Stomach (tissue), 9 donors: ENCODE results near the gene ELF4. TPM values are rescaled to one million over a fixed set of nuclear protein-coding genes. Genes with fewer than 3 reads are reported as not detected.

Experiments used
- DNase-seq, 2 donors: peaks; one replicate each; pipeline versions ENCODE4 v3.0.0 to v3.0.0-alpha.2; 2013 to 2019
- H3K27ac ChIP-seq, 5 donors: fragments of 200-600 bp in 4 of 5; sonication (generic) in 4 of 5; one replicate each; pipeline ENCODE4 v1.5.1; 2013 to 2019; ENCODE audit warnings: mild to moderate bottlenecking in 1 of 5, moderate library complexity in 1 of 5
- H3K27me3 ChIP-seq, 3 donors: fragments of 200-600 bp; sonication (generic); one replicate each; pipeline ENCODE4 v1.5.1; 2017 to 2019; ENCODE audit warnings: mixed run types in 1 of 3
- H3K36me3 ChIP-seq, 4 donors: fragments of 200-600 bp; sonication (generic); 1 replicate in 3 of 4; 2 replicates in 1 of 4; pipeline ENCODE4 v1.5.1; 2016 to 2019
- H3K4me1 ChIP-seq, 4 donors: fragments of 200-600 bp; sonication (generic); one replicate each; pipeline ENCODE4 v1.5.1; 2016 to 2019
- H3K4me3 ChIP-seq, 4 donors: fragments of 200-600 bp; sonication (generic) in 3 of 4; one replicate each; pipeline ENCODE4 v1.5.1; 2016 to 2019; ENCODE audit warnings: mild to moderate bottlenecking in 1 of 4
- H3K9me3 ChIP-seq, 4 donors: fragments of 200-600 bp; sonication (generic); one replicate each; pipeline ENCODE4 v1.5.1; 2016 to 2019
- EP300 ChIP-seq: sonication (generic); formaldehyde crosslinking; IDR thresholded peaks from one replicate; pipeline ENCODE4 v1.6.1; 2017; ENCODE audit warnings: antibody characterized with exemption
- POLR2A ChIP-seq, 4 donors: fragments of 450-650 bp; IDR thresholded peaks; one replicate each; pipeline ENCODE4 v1.6.1; 2016; ENCODE audit warnings: antibody characterized with exemption in 4 of 4, control low read depth in 2 of 4, mild to moderate bottlenecking in 1 of 4, moderate library complexity in 1 of 4
- POLR2AphosphoS5 ChIP-seq, 3 donors: sonication (generic); formaldehyde crosslinking; IDR thresholded peaks; one replicate each; pipeline ENCODE4 v1.6.1; 2016; ENCODE audit warnings: antibody characterized with exemption in 3 of 3
- WGBS, 5 donors: extraction: QIAGEN DNeasy Blood & Tissue Kit in 3 of 5; methylation state at CpG; one replicate each; pipeline versions ENCODE4 v1.1.5 to v1.1.7; 2013 to 2018; 5-methylcytosine and 5-hydroxymethylcytosine counted together
- intact Hi-C: fragments of 100-400 bp; cut with DNase I; formaldehyde crosslinking; loops from one replicate; pipeline ENCODE4 v1.15.1; 2023; ENCODE audit warnings: low total_unique reads
- polyA plus RNA-seq, 3 donors: library from polyadenylated mRNA; stranded (reverse); fragments of 200-250 nt; gene quantifications; one replicate each; pipeline ENCODE4 v1.2.3, GENCODE V29; 2013
- total RNA-seq, 5 donors: library from RNA; depleted of rRNA; stranded (reverse); fragments of >200 nt; gene quantifications; one replicate each; pipeline versions ENCODE4 v1.1.0 to v1.2.3, GENCODE V29; 2014 to 2016
- TF ChIP-seq, protein P1 (sequence below), 7 experiments: fragments of 450-650 bp in 4 of 7; fragments of 200-600 bp in 3 of 7; sonication (generic) in 3 of 7; IDR thresholded peaks; one replicate each; pipeline ENCODE4 v1.5.1; 2016 to 2019; ENCODE audit warnings: antibody characterized with exemption in 7 of 7, control low read depth in 2 of 7, mild to moderate bottlenecking in 1 of 7
- donor health status: healthy with polysubstance abuse.
- donor health status: Bipolar disorder and iron deficiency.
- donor health status: healthy.

The ELF4 gene
- total and polyA plus RNA-seq, 8 donors, result 3.9 to 34.5 (median 12.7) TPM

DNA sequence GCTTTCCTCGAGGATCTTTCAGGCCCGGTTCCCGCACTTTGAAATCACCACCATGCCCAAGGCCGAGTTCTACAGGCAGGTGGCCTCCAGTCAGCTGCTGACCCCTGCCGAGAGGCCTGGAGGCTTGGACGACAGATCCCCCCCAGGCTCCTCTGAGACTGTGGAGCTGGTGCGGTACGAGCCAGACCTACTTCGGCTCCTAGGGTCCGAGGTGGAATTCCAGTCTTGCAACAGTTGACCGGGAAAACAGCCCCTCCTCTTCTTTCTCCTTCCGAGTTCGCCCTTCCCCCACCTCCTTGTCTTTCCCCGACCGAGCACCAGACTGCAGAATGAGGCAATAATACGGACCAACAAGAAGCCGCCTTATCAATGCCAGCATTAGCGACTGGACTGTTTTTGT lies 54.4 kb downstream of the ELF4 start:
- Histone ChIP-seq H3K36me3 (peaks cover 11 to 50% (median 44%) of the 10 kb centered on the region in 4 donors), H3K27ac (no peak overlapping the region), H3K9me3 (no peaks in the 10 kb centered on the region), H3K27me3 (no peaks in the 10 kb centered on the region), H3K4me1 (peaks cover 0 to 9% (median 4%) of the 10 kb centered on the region in 4 donors), H3K4me3 (no peak overlapping the region)
- intact Hi-C loops, result no loop called here
- TF ChIP-seq, protein P1, sequence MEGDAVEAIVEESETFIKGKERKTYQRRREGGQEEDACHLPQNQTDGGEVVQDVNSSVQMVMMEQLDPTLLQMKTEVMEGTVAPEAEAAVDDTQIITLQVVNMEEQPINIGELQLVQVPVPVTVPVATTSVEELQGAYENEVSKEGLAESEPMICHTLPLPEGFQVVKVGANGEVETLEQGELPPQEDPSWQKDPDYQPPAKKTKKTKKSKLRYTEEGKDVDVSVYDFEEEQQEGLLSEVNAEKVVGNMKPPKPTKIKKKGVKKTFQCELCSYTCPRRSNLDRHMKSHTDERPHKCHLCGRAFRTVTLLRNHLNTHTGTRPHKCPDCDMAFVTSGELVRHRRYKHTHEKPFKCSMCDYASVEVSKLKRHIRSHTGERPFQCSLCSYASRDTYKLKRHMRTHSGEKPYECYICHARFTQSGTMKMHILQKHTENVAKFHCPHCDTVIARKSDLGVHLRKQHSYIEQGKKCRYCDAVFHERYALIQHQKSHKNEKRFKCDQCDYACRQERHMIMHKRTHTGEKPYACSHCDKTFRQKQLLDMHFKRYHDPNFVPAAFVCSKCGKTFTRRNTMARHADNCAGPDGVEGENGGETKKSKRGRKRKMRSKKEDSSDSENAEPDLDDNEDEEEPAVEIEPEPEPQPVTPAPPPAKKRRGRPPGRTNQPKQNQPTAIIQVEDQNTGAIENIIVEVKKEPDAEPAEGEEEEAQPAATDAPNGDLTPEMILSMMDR (IDR thresholded peaks at IDR 0.05), result no peak
- TF ChIP-seq POLR2AphosphoS5 (IDR thresholded peaks at IDR 0.05) (no peak), POLR2A (IDR thresholded peaks at IDR 0.05) (no peak), EP300 (no peak)
- WGBS, 5 donors, result 75 to 89% (median 88%) methylated on average over 16 to 18 of the region's 18 CpGs
- no peak for DNase-seq

DNA sequence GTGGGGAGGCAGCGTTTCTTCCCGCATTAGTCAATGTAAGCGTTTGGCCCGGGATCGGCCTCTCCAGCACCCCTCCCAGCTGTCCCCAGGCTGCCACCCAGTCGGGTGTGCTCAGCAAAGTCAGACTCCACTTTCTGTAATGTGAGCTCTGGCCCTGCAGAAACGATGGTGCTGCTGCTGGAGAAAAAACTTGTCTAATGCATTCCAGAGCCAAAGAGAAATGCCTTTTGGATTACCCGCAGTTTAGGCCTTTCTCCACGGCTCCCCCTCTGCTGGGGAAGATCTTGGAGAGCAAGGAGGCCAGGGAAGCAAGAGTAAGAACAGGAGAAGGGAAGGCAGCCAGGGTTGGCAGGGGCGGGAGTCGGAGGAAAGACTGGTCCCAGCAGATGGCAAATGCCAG lies 55.2 kb downstream of the ELF4 start:
- intact Hi-C loops, result no loop called here

GRCh38 chrX:130053236-130053635 lies 57.1 kb downstream of the ELF4 start:
- intact Hi-C loops, result no loop called here
- no peak for TF ChIP-seq POLR2AphosphoS5 (IDR thresholded peaks at IDR 0.05)
- Histone ChIP-seq H3K27me3 (no peaks in the 10 kb centered on the region), H3K36me3 (peaks cover 11 to 76% (median 65%) of the 10 kb centered on the region in 4 donors), H3K27ac (no peak overlapping the region), H3K4me1 (no peaks in the 10 kb centered on the region), H3K9me3 (peaks cover 0 to 4% (median 0%) of the 10 kb centered on the region in 4 donors), H3K4me3 (no peak overlapping the region)
- WGBS, 5 donors, result 82 to 93% (median 87%) methylated on average over 6 to 10 of the region's 10 CpGs
- no peak for DNase-seq

More for the DNA sequence above, 55.2 kb downstream of the ELF4 start:
- TF ChIP-seq, protein P1 (IDR thresholded peaks at IDR 0.05), result no peak
- TF ChIP-seq POLR2A (IDR thresholded peaks at IDR 0.05) (no peak), POLR2AphosphoS5 (IDR thresholded peaks at IDR 0.05) (no peak), EP300 (no peak)
- H3K4me3 ChIP-seq, result no peak overlapping the region
- H3K36me3 ChIP-seq, result peaks cover 11 to 58% (median 50%) of the 10 kb centered on the region in 4 donors
- H3K27me3 ChIP-seq, result no peaks in the 10 kb centered on the region
- no peaks in the 10 kb centered on the region for H3K9me3 ChIP-seq
- peak overlapping the region in 1 of 5 donors; percentile 48 for H3K27ac ChIP-seq
- H3K4me1 ChIP-seq, result peaks cover 0 to 8% (median 3%) of the 10 kb centered on the region in 4 donors
- 47 to 70% (median 63%) methylated on average over 4 to 11 of the region's 11 CpGs for WGBS, 5 donors
- peak in 1 of 2 donors; percentile 62 for DNase-seq

DNA sequence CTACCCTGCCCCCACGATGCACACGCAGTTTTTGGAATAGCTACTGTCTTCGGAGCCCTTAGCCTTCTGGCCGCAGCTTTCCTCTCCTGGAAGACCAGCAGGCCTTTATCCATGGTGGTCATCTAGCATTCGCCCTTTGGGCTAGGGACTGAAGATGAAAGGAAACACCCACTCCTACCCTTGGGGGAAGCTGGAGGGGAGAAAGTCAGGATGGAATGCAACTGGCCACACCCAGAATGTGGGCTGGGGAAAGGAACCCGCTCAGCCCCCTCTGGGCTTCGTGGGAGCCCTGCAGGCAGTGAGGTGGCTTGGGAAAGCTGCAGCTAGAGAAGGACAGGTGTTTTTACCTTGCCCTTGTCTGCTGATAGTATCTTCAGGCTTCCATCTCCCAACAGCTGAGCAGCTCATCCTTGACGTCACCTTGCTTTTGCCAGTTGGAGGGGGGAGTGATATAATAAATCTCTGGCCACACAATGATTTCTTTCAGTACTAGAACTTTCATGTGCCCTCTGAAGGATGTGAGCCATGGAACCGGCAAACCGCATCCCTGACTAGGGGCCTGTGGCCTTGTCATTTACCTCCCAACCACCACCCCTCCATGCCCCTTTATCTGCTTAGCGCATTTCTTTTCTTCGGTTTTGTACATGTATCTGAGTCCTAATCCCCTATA lies 59.0 kb downstream of the ELF4 start:
- intact Hi-C loops, result no loop called here
- 79 to 93% (median 89%) methylated on average over 11 to 12 of the region's 12 CpGs for WGBS, 5 donors
- no peaks in the 10 kb centered on the region for H3K4me1 ChIP-seq
- no peak overlapping the region for H3K4me3 ChIP-seq
- no peaks in the 10 kb centered on the region for H3K27me3 ChIP-seq
- H3K36me3 ChIP-seq, result peaks cover 11 to 90% (median 80%) of the 10 kb centered on the region in 4 donors
- no peak for DNase-seq
- H3K27ac ChIP-seq, result no peak overlapping the region
- H3K9me3 ChIP-seq, result peaks cover 0 to 6% (median 0%) of the 10 kb centered on the region in 4 donors
- no peak for TF ChIP-seq EP300
- TF ChIP-seq, protein P1 (IDR thresholded peaks at IDR 0.05), result no peak
- TF ChIP-seq POLR2A (IDR thresholded peaks at IDR 0.05), result no peak
- TF ChIP-seq POLR2AphosphoS5 (IDR thresholded peaks at IDR 0.05), result no peak

DNA sequence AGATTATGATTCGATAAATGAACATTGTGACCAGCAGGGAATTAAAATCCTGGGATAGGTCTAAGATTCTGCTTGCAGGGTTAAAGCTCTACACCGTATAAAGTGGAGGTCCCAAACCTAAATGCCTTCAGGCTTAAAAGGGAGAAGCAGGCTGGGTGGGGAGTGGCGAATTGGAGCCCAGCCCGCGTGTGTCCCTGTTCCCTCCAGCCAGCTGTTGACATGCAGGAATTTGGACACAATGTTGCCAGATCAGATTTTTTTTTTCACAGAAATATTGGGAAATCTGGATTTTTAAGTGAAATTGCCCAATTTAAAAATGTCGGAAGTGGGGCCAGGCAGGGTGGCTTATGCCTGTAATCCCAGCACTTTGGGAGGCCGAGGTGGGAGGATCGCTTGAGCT lies 60.5 kb downstream of the ELF4 start:
- H3K36me3 ChIP-seq, result peaks cover 11 to 95% (median 84%) of the 10 kb centered on the region in 4 donors
- DNase-seq, result no peak
- TF ChIP-seq POLR2A (IDR thresholded peaks at IDR 0.05), result no peak
- TF ChIP-seq EP300, result no peak
- no peak for TF ChIP-seq POLR2AphosphoS5 (IDR thresholded peaks at IDR 0.05)
- TF ChIP-seq, protein P1 (IDR thresholded peaks at IDR 0.05), result no peak
- no peaks in the 10 kb centered on the region for H3K4me1 ChIP-seq
- peaks cover 0 to 6% (median 0%) of the 10 kb centered on the region in 4 donors for H3K9me3 ChIP-seq
- H3K27ac ChIP-seq, result no peak overlapping the region
- 76 to 90% (median 88%) methylated on average over 8 of the region's 8 CpGs for WGBS, 5 donors
- no peaks in the 10 kb centered on the region for H3K27me3 ChIP-seq
- H3K4me3 ChIP-seq, result no peak overlapping the region
- intact Hi-C loops, result no loop called here
